HG03135 (cell line): Measurements from ENCODE around the gene TLR5.

Source experiments
- ATAC-seq: cut with Tn5 transposase; IDR thresholded peaks from one replicate; pipeline ENCODE4 v1.9.1; 2021; ENCODE audit warnings: mild to moderate bottlenecking, moderate library complexity; ENCODE audit not compliant: unreplicated experiment

Gene TLR5

DNA sequence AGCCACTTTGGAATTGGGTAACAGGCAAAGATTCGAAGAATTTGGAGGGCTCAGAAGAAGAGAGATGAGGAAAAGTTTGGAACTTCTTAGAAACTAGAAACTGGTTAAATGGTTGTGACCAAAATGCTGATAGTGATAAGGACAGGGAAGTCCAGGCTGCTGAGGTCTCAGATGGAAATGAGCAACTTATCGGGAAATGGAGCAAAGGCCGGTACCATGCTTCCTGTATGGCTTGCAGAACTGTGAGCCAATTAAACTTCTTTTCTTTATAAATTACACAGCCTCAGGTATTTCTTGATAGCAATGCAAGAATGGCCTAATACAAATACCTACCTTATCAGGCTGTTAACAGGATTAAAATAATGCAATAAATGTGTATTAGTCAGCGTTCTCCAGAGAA, 9.4 kb upstream of the TLR5 start:
- ATAC-seq = no peak

- ATAC-seq = no peak
Measured at GRCh38 chr1:223150443-223150842, 7.4 kb upstream of the TLR5 start.

DNA sequence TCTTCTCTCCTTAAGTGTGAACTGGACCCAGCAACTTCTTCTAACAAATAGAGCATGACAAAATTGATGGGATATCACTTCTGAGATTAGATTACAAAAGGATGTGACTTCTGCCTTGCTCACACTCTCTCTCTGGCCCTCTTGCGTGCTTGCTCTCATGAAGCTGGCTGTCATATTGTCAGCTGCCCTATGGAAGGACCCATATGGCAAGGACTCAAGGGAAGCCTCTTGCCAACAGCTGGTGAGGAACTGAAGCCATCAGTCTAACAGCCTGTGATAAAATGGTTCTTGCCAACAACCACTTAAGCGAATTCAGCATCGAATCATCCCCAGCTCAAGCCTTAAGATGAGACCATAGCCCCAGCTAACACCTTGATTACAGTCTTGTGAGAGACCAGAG, 4.8 kb upstream of the TLR5 start:
- ATAC-seq = no peak

DNA sequence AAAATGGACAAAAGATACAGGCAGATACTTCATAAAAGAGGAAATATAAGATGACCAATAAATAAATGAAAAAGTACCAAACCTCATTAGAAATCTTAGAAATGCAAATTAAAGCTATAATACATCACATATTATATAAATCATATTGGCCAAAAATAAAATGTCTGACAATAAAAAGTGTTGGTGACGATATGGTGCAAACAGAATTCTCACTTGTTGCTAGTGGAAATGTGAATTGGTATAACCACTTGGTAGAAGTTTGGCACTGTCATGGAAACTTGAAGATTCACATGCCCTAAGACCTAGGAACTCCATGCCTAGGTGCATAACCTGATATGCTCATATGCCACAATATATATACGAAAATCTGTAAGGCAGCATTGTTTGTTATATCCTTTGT, 4.4 kb upstream of the TLR5 start:
- no peak for ATAC-seq

- ATAC-seq = no peak
Measured at GRCh38 chr1:223146745-223147144, 3.7 kb upstream of the TLR5 start.

DNA sequence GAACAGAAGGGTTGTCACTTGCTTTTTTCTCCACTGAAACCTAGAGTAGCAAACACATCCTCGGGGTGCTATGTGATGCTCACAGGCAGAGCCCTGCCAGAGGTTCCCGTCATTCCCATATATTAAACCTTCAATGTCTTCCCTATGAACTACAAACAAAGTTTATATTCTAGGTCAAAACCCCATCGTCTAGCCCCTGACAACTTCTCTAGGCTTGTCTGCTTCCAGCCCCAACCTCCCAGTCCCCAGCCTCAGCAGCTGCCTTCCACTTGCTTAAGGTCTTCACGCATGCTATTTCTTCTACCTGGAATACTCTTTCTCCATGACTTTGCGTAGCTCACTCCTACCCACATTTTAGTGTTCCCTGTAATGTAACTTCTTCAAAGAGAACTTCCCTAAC, 1.9 kb upstream of the TLR5 start:
- no peak for ATAC-seq

DNA sequence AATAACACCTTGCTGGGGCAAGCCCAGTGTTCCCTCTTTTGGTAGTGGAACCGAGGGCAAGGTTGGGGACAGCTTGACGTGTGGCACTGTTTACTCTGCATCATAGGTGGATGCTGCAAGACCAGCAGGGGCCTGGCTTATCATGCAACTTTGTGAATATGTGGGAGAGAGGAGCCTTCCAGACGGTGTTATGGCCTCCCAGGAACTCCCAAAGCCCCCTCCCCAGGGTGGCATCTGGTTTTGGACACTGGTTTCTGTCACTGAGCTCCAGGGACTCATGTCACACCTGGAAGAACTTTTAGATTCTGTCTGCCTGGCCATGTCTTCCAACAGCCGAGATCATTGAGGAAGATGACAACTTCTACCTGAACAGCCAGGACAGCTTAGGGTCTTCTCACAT, 1.4 kb upstream of the TLR5 start:
- ATAC-seq = no peak

- peak; percentile 42 for ATAC-seq
Measured at GRCh38 chr1:223143537-223144248, 645 bp upstream of the TLR5 start.

DNA sequence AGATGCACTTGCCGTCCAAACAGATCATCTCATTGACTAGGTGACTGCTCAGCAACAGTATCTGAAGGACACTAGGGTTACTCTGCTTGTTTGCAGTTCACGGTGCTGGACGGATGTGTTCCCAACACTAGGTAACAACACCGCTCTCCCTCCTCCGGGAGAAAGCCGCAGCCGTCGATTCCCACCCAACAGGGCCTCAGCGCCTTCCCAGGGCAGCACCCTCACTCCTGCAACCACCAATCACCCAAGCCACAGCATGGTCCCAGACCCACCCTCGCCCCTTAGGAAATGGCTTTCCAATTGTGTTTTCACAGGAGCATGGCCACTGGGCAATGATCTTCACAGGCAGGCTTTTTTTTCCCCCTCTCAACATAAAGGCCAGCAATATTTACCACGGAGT, 779 bp downstream of the TLR5 start:
- no peak for ATAC-seq

DNA sequence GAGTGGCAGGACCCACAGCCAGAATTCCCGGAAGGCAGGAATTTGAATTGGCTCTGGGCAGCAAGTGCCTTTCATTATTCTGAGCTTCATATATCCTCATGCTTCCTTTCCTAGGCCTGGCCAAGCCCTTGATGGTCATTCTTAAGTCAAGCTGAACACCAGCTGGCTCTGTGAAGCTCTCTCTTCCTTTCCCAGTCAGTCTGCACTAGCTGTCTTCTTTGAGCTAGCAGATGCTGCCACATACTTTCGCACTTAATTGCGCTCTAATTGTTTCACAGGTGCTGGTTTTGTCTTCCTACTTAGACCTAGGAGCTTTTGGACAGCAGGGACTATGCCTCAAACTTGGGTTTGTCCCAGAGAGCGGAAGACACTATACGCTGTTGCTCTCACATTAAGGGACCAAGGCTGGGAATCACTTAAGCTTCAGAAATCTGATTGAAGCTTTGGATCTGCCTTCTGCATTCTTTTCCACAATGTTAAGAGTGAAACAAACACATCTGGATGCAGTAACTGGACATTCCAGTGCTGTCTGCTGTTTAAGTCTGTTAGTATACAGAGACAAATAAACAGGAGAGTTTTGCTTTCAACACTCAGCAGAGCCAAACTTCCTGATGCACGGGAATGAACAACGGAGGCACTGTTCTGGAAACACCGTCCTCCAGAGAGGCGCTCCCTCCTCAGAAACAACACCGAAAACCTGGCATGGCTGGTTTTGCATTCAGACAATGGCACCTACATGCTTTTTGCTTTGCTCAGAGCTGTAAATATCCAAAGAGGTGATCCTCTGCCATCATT, 2.2 kb downstream of the TLR5 start:
- no peak for ATAC-seq

DNA sequence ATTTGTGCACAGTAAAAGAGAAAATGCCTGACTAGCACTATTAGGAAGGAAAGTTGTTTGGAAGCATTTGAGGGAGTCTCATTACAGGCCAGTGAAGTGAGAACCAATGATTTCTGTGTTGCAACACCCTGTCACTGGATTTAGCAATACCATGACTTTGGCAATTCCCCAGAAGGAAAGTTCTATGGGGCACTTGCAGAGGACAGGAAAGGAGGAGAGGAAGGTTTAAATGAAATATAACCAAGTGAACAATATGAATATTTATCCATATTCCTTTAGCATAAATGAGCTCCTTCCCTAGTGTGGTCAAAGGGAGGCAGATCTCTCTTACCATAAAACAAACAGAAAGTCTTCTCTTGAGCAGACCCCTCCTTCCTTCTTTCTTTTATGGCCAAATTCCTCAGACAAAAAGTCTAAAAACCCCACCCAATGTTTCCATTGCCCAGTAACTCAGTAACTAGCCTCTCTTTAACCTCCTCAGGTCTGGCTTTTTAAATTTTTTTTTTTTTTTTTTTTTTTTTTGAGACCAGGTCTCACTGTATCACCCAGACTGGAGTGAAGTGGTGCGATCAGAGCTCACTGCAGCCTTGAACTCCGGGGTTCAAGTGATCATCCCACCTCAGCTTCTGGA, 5.5 kb downstream of the TLR5 start:
- no peak for ATAC-seq

DNA sequence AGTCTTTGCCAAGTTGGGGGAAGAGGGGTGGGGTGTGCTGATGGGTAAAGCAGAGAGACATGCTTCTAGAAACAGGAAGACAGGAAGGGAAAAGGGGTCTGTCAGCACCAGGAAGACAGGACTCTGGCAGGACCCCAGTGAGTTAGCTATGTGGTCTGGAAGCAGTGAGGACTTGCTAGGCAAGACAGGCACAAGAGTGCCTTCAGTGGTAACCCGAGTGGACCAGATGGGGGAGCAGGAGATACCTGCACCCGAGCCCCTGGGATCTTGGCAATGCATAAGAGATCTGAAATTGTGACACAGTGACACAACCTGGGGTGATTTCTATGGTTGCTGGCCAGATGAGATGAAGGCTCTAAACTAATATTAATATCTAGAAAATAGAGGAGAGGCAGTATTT, 7.0 kb downstream of the TLR5 start:
- ATAC-seq = no peak

GRCh38 chr1:223135176-223135942, 7.7 kb downstream of the TLR5 start:
- ATAC-seq = no peak

DNA sequence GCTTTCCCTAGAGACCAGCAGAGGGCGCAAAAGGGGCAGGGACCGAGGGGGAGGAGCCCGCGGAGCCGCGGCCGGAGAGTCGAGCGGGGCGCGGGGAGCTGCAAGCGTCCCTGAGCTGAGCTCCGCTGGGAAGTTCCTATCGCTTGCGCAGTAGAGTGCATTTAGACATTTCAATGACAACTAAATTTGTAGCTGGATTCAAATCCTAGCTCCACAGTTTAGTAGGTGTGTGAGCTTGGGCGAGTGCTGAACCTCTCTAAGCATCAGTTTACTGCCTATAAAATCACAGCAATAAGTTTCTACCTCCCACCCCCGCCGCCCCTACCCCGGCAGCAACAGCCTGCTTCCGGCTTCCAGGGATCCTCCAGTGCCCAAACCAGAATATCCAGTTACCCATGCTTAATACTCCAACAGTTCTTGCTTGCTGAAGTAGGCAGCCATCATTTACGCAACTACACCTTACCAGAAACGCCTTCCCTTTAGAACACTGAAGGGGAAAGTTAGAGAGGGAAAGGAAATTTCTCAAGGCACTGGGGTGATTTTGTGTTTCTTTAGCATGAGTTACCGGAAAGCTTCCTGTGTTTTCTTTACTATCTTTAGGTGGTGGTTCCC, 9.1 kb downstream of the TLR5 start:
- ATAC-seq = peak; percentile 86

DNA sequence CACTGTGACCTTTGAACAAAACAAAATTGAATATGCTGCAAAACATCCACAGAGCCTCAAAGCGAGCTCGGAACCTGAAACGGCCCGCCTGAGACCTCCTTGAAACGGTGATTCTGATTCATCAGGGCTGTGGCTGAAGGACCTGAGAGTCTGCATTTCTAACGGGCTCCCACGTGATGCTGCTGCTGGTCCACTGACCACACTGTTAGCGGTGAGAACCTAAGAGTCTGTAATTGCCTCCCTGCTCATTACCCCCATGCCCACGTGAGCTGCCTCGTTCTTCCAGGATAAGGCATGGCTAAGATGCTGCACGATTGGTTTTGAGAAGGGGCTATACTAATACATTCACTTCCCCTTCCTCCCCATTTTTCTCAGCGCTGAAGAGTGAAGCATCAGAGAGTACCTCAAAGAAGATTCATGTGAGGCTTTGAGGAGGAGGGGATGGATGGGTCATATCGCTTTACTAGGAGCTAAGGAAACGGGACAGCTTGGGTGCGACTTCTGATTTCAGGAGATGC, 9.7 kb downstream of the TLR5 start:
- ATAC-seq = peak; percentile 12

DNA sequence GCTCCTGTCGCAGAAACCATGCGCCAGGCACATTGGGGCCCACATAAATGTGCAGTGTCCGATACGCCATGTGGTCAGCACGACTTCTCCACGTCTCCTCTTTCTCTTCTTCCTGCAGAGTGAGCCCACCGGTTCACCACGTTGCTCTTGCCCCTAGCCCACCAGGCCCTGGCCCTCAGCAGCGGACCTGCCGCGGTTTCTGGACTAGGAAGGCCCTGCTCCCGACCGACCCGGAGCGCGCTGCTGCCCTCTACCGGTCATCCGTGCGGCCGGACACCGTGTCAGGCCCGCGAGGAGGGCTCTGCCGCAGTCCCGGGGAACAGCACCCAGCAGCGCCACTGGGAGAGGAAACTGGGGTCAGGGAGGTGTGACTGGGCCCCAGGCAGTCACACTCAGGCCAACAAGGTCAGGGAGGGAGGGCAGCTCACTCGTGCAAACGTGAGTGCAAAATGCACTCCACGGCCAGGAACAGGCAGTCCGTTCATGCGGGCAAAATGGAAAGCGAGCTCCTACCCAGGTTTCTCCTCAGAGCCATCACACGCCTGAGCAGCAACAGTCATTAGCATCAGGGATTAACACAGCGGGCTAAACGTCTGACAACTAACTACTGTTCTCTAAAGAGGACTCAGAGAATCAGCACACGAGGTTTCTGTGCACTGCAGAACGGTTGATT, 13.7 kb downstream of the TLR5 start:
- ATAC-seq = no peak

DNA sequence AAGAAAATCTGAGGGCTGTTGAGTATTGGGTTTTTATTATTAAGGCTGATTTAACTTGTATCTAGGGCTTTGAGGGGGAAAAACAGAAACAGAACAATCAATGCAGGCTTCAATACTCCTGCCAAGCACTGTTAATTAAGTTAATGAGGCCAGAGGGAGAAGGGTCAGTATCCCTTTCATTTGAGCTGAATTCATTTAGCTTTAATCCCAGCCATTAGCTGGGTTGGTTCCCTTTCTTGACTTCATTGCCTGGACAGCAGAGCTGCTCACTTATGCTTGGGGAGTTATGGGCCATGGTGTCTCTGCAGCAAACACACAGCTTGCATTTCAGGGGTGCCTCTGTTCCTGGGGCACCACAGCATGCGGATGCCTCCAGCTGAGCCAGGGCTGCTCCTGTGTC, 16.3 kb downstream of the TLR5 start:
- ATAC-seq = no peak

DNA sequence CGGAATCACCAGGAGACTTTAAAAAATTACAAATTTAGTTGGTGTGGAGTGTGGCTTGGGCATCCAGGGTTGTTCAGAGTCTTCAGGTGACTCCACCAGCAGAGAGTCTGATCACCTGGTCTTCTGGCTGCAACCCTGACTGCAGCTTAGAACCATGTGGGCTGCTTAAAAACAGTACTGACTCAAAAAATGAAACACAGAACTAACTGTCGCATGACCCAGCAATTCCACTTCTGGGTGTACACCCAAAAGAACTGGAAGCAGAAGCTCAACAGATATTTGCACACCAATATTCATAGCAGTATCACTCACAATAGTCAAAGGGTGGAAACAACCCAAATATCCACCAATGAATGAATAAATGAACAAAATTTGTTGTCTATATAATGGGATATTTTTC, 17.3 kb downstream of the TLR5 start:
- ATAC-seq = no peak

DNA sequence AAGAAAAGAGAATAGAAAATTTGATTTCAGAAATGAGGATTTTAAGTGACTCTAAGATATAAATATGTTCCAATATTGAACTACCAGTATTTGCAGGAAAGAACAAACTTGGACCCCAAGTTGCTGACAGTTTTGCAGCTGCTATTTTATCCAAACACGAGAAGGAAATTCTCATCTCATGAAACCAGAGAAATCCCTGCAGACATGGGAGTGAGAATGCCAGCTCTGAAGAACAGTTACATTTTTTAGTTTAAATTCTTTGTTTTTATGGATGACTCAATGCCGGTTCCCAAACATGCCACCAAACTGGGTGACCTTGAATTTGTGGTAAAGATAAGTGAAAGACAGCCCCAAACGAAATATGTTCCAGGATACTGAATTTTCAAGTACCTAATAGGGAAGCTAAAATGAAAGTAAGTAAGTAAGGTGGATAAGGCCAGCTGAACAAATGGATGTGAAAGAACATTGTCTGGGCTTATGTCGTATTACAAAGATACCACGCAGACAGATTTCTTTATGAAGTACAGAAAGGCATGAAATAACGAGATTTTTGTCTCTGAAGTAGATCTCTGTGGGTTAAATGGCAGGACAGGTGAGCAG, 19.9 kb downstream of the TLR5 start:
- no peak for ATAC-seq

- no peak for ATAC-seq
Measured at GRCh38 chr1:223118418-223118817, 24.6 kb downstream of the TLR5 start.
